Right ventricle myocardium superior (tissue), 1 donor: ENCODE results near the gene ABHD12. TPM values are rescaled to one million over a fixed set of nuclear protein-coding genes. Genes with fewer than 3 reads are reported as not detected.

ENCODE experiments used
- ATAC-seq: fragments of 200-7000 bp; cut with Tn5 transposase; one replicate; pipeline ENCODE4 v1.9.1; 2020; ENCODE audit warnings: mild to moderate bottlenecking; ENCODE audit not compliant: poor library complexity
- DNase-seq: peaks from one replicate; pipeline ENCODE4 v3.0.0-alpha.2; 2020
- intact Hi-C: fragments of 100-400 bp; cut with DNase I; formaldehyde crosslinking; loops from one replicate; pipeline ENCODE4 v1.11.2; 2022
- total RNA-seq: library from RNA; stranded (reverse); fragmentation: NEBNext Ultra II Directional; extraction: Animal tissue kit (Norgen Biotek cat#: 25700); gene quantifications from one replicate; pipeline ENCODE4 v1.2.1, GENCODE V29; 2021
- donor health status: DM: no; HTN: yes; CAD: no; lungs with severe emphysema.

The ABHD12 gene
- total RNA-seq, 1 donor from 2014 or later: 21.1 TPM

GRCh38 chr20:25389858-25390537, 637 bp downstream of the ABHD12 start:
- ATAC-seq: peak; percentile 35
- DNase-seq: peak; percentile 56
- intact Hi-C loops: no loop called here

- ATAC-seq: no peak
- intact Hi-C loops: no loop called here
- DNase-seq: no peak
Observed at GRCh38 chr20:25389401-25389857, 1.2 kb downstream of the ABHD12 start.

DNA sequence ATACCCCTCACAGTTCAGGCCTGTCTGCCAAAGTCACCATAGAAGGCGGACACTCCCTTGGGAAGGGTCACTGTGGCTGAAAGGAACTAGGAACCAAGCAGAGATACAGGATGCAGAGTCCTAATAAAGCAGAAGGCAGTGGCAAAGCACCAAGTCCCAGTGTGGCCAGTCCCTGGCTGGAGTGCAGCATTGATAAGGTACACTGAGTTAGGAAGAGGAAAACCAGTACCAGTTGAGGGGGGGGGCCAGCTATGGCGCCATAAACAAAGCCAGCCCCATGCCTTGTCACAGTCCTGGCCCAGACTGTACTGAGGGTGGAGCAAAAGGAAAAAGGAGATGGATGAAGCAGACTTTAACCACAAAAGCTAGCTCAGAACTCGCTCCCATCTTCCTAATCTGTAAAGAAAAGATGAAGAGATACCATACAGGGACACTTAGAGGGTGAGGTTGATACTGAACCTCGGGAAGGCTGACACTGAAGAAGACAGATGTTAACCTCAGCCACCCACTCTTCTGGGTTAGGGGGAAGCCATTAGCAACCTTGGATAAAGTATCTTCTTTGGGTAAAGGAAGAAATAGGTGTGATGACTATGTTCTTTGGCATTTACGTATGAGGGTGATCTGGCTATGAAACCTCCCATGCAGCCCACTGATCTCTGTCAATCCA, 7.8 kb downstream of the ABHD12 start:
- intact Hi-C loops: no loop called here
- ATAC-seq (peak; percentile 86), DNase-seq (peak; percentile 57)

DNA sequence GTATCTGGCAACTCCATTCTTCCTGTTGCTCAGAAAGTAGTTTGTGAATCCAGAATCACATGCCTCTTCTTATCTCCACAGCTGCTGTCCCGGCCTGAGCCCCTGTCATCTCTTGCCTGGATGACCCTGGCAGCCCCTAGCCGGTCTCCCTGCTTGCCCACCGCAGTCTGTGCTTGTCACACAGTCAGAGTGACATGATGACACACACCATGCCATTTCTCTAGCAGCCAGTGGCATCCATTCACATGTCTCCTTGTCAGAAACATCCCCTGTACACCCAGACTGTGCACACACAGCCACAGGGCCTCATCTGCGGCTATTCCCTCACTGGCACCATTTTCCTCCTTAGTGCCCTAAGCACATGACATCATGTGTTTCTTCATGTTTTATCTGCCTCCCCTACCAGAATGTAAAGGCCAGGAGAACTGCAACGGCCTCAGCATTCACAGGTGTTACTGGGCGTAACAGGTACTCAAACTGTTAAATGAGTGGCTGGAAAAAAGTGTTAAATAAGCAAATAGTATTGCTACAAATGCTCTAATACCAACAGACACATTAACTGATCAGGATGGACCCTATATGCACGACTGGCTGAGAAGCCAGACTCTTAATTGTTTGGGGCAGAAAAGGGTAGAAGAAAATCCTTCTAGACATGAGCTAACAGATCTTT, 9.6 kb downstream of the ABHD12 start:
- no peak for DNase-seq
- ATAC-seq: no peak
- intact Hi-C loops: no loop called here

- DNase-seq: no peak
- intact Hi-C loops: no loop called here
- no peak for ATAC-seq
Observed at GRCh38 chr20:25378884-25379733, 11.5 kb downstream of the ABHD12 start.

- DNase-seq (no peak), ATAC-seq (no peak)
- intact Hi-C loops: no loop called here
Observed at GRCh38 chr20:25378189-25378883, 12.3 kb downstream of the ABHD12 start.

- ATAC-seq (peak; percentile 20), DNase-seq (no peak)
- intact Hi-C loops: no loop called here
Observed at GRCh38 chr20:25376886-25377285, 13.7 kb downstream of the ABHD12 start.

GRCh38 chr20:25376236-25376635, 14.4 kb downstream of the ABHD12 start:
- ATAC-seq: no peak
- intact Hi-C loops: no loop called here
- DNase-seq: no peak

GRCh38 chr20:25374842-25375241, 15.8 kb downstream of the ABHD12 start:
- ATAC-seq: no peak
- intact Hi-C loops: no loop called here
- DNase-seq: no peak

- intact Hi-C loops: no loop called here
- DNase-seq (no peak), ATAC-seq (no peak)
Observed at GRCh38 chr20:25372584-25373336, 17.9 kb downstream of the ABHD12 start.

- ATAC-seq (no peak), DNase-seq (no peak)
- intact Hi-C loops: no loop called here
Observed at GRCh38 chr20:25369971-25370370, 20.7 kb downstream of the ABHD12 start.

DNA sequence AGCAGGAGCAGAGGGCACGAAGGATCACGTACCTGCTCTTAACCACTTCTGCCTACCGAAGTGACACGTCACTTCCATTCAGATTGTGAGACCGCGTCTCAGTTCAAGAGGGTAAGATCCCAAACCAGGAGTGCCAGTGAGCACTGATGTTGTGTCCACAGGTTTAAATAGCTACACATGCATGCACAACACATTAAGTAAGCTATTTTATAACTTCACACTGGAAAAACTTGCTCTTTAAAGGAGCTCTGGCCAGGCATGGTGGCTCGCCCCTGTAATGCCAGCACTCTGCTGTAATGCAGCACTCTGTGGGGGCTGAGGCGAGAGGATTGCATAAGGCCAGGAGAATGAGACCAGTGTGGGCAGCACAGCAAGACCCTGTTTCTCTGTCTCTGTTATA, 21.1 kb downstream of the ABHD12 start:
- intact Hi-C loops: no loop called here
- ATAC-seq (no peak), DNase-seq (no peak)

GRCh38 chr20:25368976-25369375, 21.7 kb downstream of the ABHD12 start:
- intact Hi-C loops: no loop called here
- DNase-seq (no peak), ATAC-seq (no peak)

- intact Hi-C loops: no loop called here
- DNase-seq: no peak
- ATAC-seq: no peak
Observed at GRCh38 chr20:25368526-25368925, 22.1 kb downstream of the ABHD12 start.

GRCh38 chr20:25364879-25365699, 25.5 kb downstream of the ABHD12 start:
- ATAC-seq (no peak), DNase-seq (no peak)
- intact Hi-C loops: no loop called here

- ATAC-seq (no peak), DNase-seq (no peak)
- intact Hi-C loops: no loop called here
Observed at GRCh38 chr20:25364180-25364788, 26.4 kb downstream of the ABHD12 start.

DNA sequence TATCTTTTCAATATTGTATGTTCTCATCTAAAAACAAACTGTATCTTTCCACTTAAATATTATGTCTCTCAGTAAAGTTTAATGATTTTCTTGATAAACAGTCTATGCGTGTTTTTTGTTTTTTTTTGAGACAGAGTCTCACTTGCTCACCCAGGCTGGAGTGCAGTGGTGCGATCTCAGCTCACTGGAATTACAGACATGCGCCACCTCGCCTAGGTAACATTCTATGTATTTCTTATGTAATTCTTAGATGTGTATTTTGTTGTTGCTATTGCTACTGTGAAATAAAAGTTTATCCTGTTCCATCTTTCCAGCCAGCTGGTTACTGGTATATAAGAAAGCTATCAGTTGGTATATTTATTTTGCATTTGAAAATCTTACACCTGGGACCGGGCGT, 29.4 kb downstream of the ABHD12 start:
- intact Hi-C loops: no loop called here
- ATAC-seq (no peak), DNase-seq (no peak)
